RWPE2 (cell line): Measurements from ENCODE around the gene NR5A1.

Experiments
- ATAC-seq: fragments of 200-7000 bp; cut with Tn5 transposase; 3 replicates; pipeline ENCODE4 v1.9.1; 2021; ENCODE audit warnings: low read depth
- DNase-seq: peaks from one replicate; pipeline ENCODE4 v3.0.0-alpha.2; 2020; ENCODE audit warnings: low spot score
- H3K27ac ChIP-seq: fragments of 450-650 bp; 2 replicates; pipeline ENCODE4 v1.5.1; 2017; ENCODE audit warnings: mild to moderate bottlenecking; ENCODE audit not compliant: poor library complexity, severe bottlenecking
- H3K27me3 ChIP-seq: fragments of 250-450 bp; sonication (Bioruptor Pico); 2 replicates; pipeline ENCODE4 v1.5.1; 2021; ENCODE audit warnings: mild to moderate bottlenecking, moderate library complexity; ENCODE audit not compliant: insufficient read depth, poor library complexity, severe bottlenecking
- H3K36me3 ChIP-seq: fragments of 250-450 bp; sonication (Bioruptor Pico); 2 replicates; pipeline ENCODE4 v1.5.1; 2020; ENCODE audit warnings: low read depth, mild to moderate bottlenecking, moderate library complexity
- H3K4me1 ChIP-seq: fragments of 250-450 bp; sonication (Bioruptor Pico); 2 replicates; pipeline ENCODE4 v1.5.1; 2021; ENCODE audit warnings: mild to moderate bottlenecking, moderate library complexity; ENCODE audit not compliant: insufficient read depth, poor library complexity, severe bottlenecking
- H3K4me3 ChIP-seq: fragments of 250-450 bp; sonication (Bioruptor Pico); 2 replicates; pipeline ENCODE4 v1.5.1; 2021; ENCODE audit warnings: mild to moderate bottlenecking, moderate library complexity; ENCODE audit not compliant: severe bottlenecking
- H3K9me3 ChIP-seq: fragments of 250-450 bp; sonication (Bioruptor Pico); 2 replicates; pipeline ENCODE4 v1.5.1; 2021; ENCODE audit warnings: mild to moderate bottlenecking, moderate library complexity; ENCODE audit not compliant: severe bottlenecking
- TF ChIP-seq, protein P1 (sequence below): fragments of 450-650 bp; IDR thresholded peaks from one replicate; pipeline ENCODE4 v1.5.1; 2017; ENCODE audit warnings: mild to moderate bottlenecking, moderate library complexity; ENCODE audit not compliant: poor library complexity, severe bottlenecking

Gene NR5A1

DNA sequence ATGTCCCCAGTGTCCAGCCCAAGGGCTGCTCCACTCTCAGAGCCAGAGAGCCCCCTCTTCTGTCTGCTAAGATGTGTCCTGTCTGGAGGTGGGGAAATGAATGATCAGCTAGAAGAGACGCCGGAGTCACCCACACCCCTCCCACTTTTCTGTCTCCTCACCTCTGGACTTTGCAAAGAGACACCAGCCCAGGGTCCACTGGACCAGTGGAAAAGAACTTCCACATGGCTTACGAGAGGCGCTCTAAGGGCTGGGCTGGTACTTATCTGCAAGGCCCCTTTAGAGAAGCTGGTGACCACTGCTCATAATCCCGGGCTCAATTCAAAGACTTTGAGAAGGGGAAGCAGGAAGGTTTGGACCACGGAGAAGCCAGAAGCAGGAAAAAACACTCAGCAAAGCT is 9.2 kb downstream of the NR5A1 start:
- Histone ChIP-seq H3K27ac (no peak overlapping the region), H3K27me3 (peaks cover 22% of the 10 kb centered on the region), H3K9me3 (no peaks in the 10 kb centered on the region), H3K36me3 (no peaks in the 10 kb centered on the region), H3K4me1 (no peaks in the 10 kb centered on the region), H3K4me3 (no peak overlapping the region)
- TF ChIP-seq, protein P1, sequence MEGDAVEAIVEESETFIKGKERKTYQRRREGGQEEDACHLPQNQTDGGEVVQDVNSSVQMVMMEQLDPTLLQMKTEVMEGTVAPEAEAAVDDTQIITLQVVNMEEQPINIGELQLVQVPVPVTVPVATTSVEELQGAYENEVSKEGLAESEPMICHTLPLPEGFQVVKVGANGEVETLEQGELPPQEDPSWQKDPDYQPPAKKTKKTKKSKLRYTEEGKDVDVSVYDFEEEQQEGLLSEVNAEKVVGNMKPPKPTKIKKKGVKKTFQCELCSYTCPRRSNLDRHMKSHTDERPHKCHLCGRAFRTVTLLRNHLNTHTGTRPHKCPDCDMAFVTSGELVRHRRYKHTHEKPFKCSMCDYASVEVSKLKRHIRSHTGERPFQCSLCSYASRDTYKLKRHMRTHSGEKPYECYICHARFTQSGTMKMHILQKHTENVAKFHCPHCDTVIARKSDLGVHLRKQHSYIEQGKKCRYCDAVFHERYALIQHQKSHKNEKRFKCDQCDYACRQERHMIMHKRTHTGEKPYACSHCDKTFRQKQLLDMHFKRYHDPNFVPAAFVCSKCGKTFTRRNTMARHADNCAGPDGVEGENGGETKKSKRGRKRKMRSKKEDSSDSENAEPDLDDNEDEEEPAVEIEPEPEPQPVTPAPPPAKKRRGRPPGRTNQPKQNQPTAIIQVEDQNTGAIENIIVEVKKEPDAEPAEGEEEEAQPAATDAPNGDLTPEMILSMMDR = no peak
- ATAC-seq (no peak), DNase-seq (no peak)

DNA sequence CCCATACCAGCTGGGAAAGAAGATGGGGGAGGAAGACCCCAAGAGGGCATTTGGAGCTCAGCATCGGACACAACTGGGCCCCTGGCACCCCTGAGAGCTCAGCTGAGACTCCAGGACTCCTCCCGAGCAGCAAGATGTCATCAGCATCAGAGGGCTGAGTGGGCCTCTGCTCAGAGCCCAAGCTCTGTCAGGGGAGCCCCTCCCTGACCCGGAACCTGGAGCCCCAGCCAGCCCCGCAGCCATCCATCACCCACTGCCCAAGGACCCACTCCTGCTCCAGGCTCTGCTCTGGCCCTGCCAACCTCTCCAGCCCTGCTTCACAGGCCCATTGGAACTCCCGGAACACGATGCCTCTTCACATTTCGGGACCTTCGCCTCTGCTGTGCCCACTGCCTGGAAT is 9.8 kb downstream of the NR5A1 start:
- DNase-seq (no peak), ATAC-seq (no peak)
- H3K36me3 ChIP-seq = no peaks in the 10 kb centered on the region
- H3K4me1 ChIP-seq = no peaks in the 10 kb centered on the region
- TF ChIP-seq, protein P1 = no peak
- no peak overlapping the region for H3K27ac ChIP-seq
- no peaks in the 10 kb centered on the region for H3K9me3 ChIP-seq
- H3K4me3 ChIP-seq = no peak overlapping the region
- peaks cover 16% of the 10 kb centered on the region for H3K27me3 ChIP-seq

DNA sequence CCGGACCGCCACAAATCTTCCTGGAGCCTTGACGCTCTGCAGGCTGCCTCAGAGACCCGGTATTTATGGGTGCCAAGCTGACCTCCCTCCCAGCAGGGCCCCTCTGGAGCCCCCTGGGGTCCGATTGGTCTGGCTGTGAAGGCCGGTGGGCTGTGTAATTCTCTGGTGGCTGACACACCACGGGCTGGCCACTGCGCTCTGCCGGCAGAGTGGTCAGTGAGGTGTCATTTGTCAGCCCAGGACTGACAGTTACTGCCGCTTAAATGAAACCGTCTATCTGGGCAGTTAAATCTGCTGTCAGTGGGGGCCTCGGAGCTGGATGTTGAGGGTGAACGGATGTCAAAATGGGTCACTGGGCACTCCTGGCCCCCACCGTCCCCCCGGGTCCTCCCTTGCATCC is 10.7 kb downstream of the NR5A1 start:
- Histone ChIP-seq H3K4me3 (no peak overlapping the region), H3K4me1 (no peaks in the 10 kb centered on the region), H3K27me3 (peaks cover 7% of the 10 kb centered on the region), H3K36me3 (no peaks in the 10 kb centered on the region), H3K9me3 (no peaks in the 10 kb centered on the region), H3K27ac (no peak overlapping the region)
- DNase-seq (no peak), ATAC-seq (no peak)
- TF ChIP-seq, protein P1 = no peak

DNA sequence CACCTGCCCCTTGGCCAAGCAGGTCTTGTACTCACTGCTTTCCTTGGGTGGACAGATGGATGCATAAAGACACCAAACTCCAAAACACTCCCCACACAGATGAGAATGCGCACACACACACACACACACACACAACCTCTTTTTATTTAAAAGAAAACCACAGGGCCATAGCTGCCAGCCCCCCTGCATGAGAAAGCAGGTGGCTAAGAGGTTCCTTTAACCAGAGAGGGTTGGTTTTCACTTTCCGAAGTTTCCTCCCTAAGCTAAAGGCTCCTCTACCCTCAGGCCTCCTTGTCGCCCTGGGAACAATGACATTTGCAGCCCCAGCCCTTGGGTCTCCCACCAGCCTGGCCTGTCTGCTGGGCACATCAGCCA is 11.1 kb downstream of the NR5A1 start:
- Histone ChIP-seq H3K27me3 (peaks cover 6% of the 10 kb centered on the region), H3K4me1 (no peaks in the 10 kb centered on the region), H3K27ac (no peak overlapping the region), H3K4me3 (no peak overlapping the region), H3K36me3 (no peaks in the 10 kb centered on the region), H3K9me3 (no peaks in the 10 kb centered on the region)
- TF ChIP-seq, protein P1 = no peak
- ATAC-seq (no peak), DNase-seq (no peak)

DNA sequence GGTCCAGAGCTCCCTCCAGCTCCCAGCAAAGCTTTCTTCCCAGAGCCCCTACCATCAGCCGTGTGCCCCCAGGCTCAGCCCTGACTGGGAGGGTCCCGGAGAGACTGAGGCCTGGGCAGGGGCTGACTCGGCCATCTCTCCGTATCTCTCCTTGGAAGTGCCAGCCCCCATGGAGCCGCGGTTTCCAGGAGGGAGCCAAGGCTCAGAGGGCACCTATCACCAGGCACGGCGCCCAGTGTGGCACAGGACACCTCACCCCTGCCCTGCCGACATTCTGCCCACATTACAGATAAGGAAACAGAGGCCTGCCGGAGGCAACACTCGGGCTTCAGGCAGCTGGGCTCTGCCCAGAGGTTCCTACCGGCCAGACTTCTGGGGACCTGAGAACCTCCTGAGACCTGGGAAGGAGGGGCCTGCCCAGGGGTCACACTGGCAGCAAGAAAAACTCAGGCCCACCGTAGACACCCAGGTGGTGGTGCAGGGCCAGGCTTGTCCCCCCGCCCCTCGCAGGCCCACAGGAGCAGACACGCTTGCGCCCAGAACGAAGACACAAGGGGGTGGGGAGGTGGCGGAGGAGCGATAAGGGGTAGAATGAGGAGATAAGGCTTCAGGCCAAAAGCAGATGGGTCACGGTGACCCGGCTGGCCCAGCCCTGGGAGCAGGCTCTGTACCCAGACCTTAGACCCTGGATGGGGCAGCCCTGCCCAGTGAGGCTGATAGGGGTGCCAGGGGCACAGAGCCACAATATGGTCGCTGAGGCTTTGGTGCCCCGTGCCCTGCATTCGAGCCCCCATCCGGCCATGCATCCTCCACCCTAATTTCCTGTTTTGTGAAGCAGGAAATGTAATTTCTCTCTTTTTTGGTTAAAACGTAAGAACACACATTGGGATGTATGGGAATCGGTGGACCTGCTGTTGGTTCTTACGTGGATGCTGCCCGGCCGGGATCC is 11.8 kb downstream of the NR5A1 start:
- Histone ChIP-seq H3K27me3 (peaks cover 6% of the 10 kb centered on the region), H3K4me3 (no peak overlapping the region), H3K36me3 (no peaks in the 10 kb centered on the region), H3K4me1 (no peaks in the 10 kb centered on the region), H3K27ac (no peak overlapping the region), H3K9me3 (no peaks in the 10 kb centered on the region)
- no peak for ATAC-seq
- TF ChIP-seq, protein P1 = no peak
- DNase-seq = no peak
